Smooth muscle cell (in vitro differentiated cells): Measurements from ENCODE around the gene WHRN. TPM values are rescaled to one million over a fixed set of nuclear protein-coding genes. Genes with fewer than 3 reads are reported as not detected.
A peak's percentile ranks its signal among the peaks of the same experiment; 100 is the strongest.

Experiments
- DNase-seq: peaks from one replicate; lab custom pipeline; 2025; ENCODE audit not compliant: unreplicated experiment; lab: John Stamatoyannopoulos, UW
- H2AFZ ChIP-seq: fragments of 200-600 bp; sonication (generic); 2 replicates; pipeline ENCODE4 v1.6.0; 2016; ENCODE audit warnings: antibody characterized with exemption, low read depth, mild to moderate bottlenecking
- H3F3A ChIP-seq: fragments of 200-600 bp; sonication (generic); 2 replicates; pipeline ENCODE4 v1.6.0; 2017; ENCODE audit warnings: antibody characterized with exemption, low read depth
- H3K27ac ChIP-seq: fragments of 200-600 bp; sonication (generic); 2 replicates; pipeline ENCODE4 v1.5.1; 2016; ENCODE audit warnings: low read depth, mild to moderate bottlenecking
- H3K27me3 ChIP-seq: fragments of 200-600 bp; sonication (generic); 2 replicates; pipeline ENCODE4 v1.6.1; 2016; ENCODE audit warnings: low read depth, mild to moderate bottlenecking
- H3K36me3 ChIP-seq: fragments of 200-600 bp; sonication (generic); 2 replicates; pipeline ENCODE4 v1.5.1; 2016; ENCODE audit warnings: low read depth
- H3K4me1 ChIP-seq: fragments of 200-600 bp; sonication (generic); 2 replicates; pipeline ENCODE4 v1.5.1; 2016; ENCODE audit warnings: low read depth
- H3K4me2 ChIP-seq: fragments of 200-600 bp; sonication (generic); 2 replicates; pipeline ENCODE4 v1.6.0; 2016; ENCODE audit warnings: mild to moderate bottlenecking
- H3K4me3 ChIP-seq: fragments of 200-600 bp; sonication (generic); 2 replicates; pipeline ENCODE4 v1.5.1; 2016; ENCODE audit warnings: mild to moderate bottlenecking
- H3K79me2 ChIP-seq: fragments of 200-600 bp; sonication (generic); 2 replicates; pipeline ENCODE4 v1.6.0; 2016; ENCODE audit warnings: low read depth, mild to moderate bottlenecking
- H3K9ac ChIP-seq: fragments of 200-600 bp; sonication (generic); 2 replicates; pipeline ENCODE4 v1.6.0; 2016; ENCODE audit warnings: low read depth
- H3K9me3 ChIP-seq: fragments of 200-600 bp; sonication (generic); replicated peaks from 2 replicates; pipeline ENCODE4 v1.5.1; 2016; ENCODE audit warnings: low read depth
- H4K20me1 ChIP-seq: fragments of 200-600 bp; sonication (generic); 2 replicates; pipeline ENCODE4 v1.6.0; 2016; ENCODE audit warnings: low read depth
- CTCF ChIP-seq: fragments of 200-600 bp; sonication (generic); IDR thresholded peaks from 2 replicates; pipeline ENCODE4 v1.5.1; 2017; ENCODE audit warnings: borderline replicate concordance, mild to moderate bottlenecking, antibody characterized with exemption; ENCODE audit not compliant: insufficient read depth, poor library complexity, severe bottlenecking
- WGBS: methylation state at CpG from one replicate; pipeline ENCODE4 v1.1.7; 2016; ENCODE audit warnings: low lambda C conversion rate; 5-methylcytosine and 5-hydroxymethylcytosine counted together
- polyA plus RNA-seq: library from polyadenylated mRNA; unstranded; fragments of >200 nt; fragmentation: Nextera tagmentation; extraction: Ambion mirVana; gene quantifications from 2 replicates; pipeline ENCODE4 v1.2.1, GENCODE V29; 2016
- total RNA-seq: library from RNA; depleted of rRNA; stranded (reverse); fragments of >200 nt; gene quantifications from 2 replicates; pipeline ENCODE4 v1.2.3, GENCODE V29; 2014

Gene WHRN
- total and polyA plus RNA-seq, 2 experiments from 2014 or later: 3.6 to 12.9 TPM

GRCh38 chr9:114385397-114386181, 119.7 kb downstream of the WHRN start:
- no peak for TF ChIP-seq CTCF
- 47% methylated on average over 11 of the region's 11 CpGs for WGBS
- no peak overlapping the region for H3K4me3 ChIP-seq

GRCh38 chr9:114384836-114385396, 120.4 kb downstream of the WHRN start:
- Histone ChIP-seq H3K27ac (peak overlapping the region; percentile 92), H2AFZ (no peak overlapping the region), H3F3A (peaks cover 18% of the 10 kb centered on the region), H3K9me3 (no peaks in the 10 kb centered on the region), H3K36me3 (no peaks in the 10 kb centered on the region), H3K4me2 (peak overlapping the region; percentile 62), H3K27me3 (no peaks in the 10 kb centered on the region), H4K20me1 (peaks cover 13% of the 10 kb centered on the region), H3K4me3 (no peak overlapping the region), H3K79me2 (peaks cover 48% of the 10 kb centered on the region), H3K9ac (no peak overlapping the region), H3K4me1 (peaks cover 39% of the 10 kb centered on the region)
- no peak for DNase-seq
- WGBS: 77% methylated on average over 7 of the region's 7 CpGs
- no peak for TF ChIP-seq CTCF

More at GRCh38 chr9:114385397-114386181, 119.7 kb downstream of the WHRN start:
- DNase-seq: no peak
- peak overlapping the region; percentile 30 for H3K9ac ChIP-seq
- H3K27ac ChIP-seq: peak overlapping the region; percentile 92
- peaks cover 50% of the 10 kb centered on the region for H3K79me2 ChIP-seq
- H4K20me1 ChIP-seq: peaks cover 13% of the 10 kb centered on the region
- no peaks in the 10 kb centered on the region for H3K36me3 ChIP-seq
- H3K4me2 ChIP-seq: peak overlapping the region; percentile 93
- peaks cover 18% of the 10 kb centered on the region for H3F3A ChIP-seq
- H2AFZ ChIP-seq: no peak overlapping the region
- no peaks in the 10 kb centered on the region for H3K9me3 ChIP-seq
- H3K4me1 ChIP-seq: peaks cover 39% of the 10 kb centered on the region
- H3K27me3 ChIP-seq: no peaks in the 10 kb centered on the region

- Histone ChIP-seq H3K36me3 (no peaks in the 10 kb centered on the region), H3K4me1 (peaks cover 39% of the 10 kb centered on the region), H3K4me2 (no peak overlapping the region), H3K27ac (peak overlapping the region; percentile 92), H4K20me1 (peaks cover 13% of the 10 kb centered on the region), H2AFZ (no peak overlapping the region), H3K9ac (no peak overlapping the region), H3K9me3 (no peaks in the 10 kb centered on the region), H3K27me3 (no peaks in the 10 kb centered on the region), H3K79me2 (peaks cover 47% of the 10 kb centered on the region), H3K4me3 (no peak overlapping the region), H3F3A (peaks cover 15% of the 10 kb centered on the region)
- 55% methylated on average over 1 of the region's 1 CpG for WGBS
- no peak for TF ChIP-seq CTCF
- no peak for DNase-seq
Observed at GRCh38 chr9:114384341-114384740, 120.9 kb downstream of the WHRN start.
